NB4 (cell line): ENCODE measurements around the gene PODNL1.

Experiments used
- DNase-seq: peaks from one replicate; pipeline ENCODE4 v3.0.0; 2010; ENCODE audit warnings: low read depth
- H3K4me3 ChIP-seq: one replicate; pipeline ENCODE4 v1.5.1; 2011; ENCODE audit warnings: mild to moderate bottlenecking, low read depth, low read length, moderate library complexity
- MYC ChIP-seq: IDR thresholded peaks from 2 replicates; pipeline ENCODE4 v1.6.1; 2011; ENCODE audit warnings: low read depth, low read length
- POLR2A ChIP-seq: IDR thresholded peaks from 2 replicates; pipeline ENCODE4 v1.6.1; 2011; ENCODE audit warnings: mild to moderate bottlenecking; ENCODE audit not compliant: insufficient read length; ENCODE audit errors: extremely low read depth
- TF ChIP-seq, protein P1 (sequence below): IDR thresholded peaks from 2 replicates; pipeline ENCODE4 v1.6.1; 2011; ENCODE audit warnings: low read depth, low read length
- TF ChIP-seq, protein P2 (sequence below): IDR thresholded peaks from one replicate; pipeline ENCODE4 v1.5.1; 2012; ENCODE audit warnings: low read depth, low read length

Gene PODNL1

DNA sequence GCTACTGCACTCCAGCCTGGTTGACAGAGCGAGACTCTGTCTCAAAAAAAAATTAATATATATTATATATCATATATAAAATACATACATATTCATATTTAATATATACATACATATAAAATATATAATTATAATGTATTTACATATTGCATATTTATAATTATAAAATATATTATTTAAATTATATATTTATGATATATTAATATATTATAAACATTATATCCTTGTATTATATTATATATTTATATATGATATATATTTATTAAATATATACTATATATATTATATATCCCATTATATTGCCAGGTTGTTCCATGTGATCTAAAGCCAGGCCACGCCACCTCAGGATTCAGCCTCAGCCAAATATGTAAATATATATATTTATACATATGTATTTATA lies 42.0 kb downstream of the PODNL1 start:
- DNase-seq: no peak
- H3K4me3 ChIP-seq: no peak overlapping the region
- TF ChIP-seq, protein P1, sequence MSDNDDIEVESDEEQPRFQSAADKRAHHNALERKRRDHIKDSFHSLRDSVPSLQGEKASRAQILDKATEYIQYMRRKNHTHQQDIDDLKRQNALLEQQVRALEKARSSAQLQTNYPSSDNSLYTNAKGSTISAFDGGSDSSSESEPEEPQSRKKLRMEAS: no peak
- TF ChIP-seq POLR2A: no peak
- no peak for TF ChIP-seq MYC
- TF ChIP-seq, protein P2, sequence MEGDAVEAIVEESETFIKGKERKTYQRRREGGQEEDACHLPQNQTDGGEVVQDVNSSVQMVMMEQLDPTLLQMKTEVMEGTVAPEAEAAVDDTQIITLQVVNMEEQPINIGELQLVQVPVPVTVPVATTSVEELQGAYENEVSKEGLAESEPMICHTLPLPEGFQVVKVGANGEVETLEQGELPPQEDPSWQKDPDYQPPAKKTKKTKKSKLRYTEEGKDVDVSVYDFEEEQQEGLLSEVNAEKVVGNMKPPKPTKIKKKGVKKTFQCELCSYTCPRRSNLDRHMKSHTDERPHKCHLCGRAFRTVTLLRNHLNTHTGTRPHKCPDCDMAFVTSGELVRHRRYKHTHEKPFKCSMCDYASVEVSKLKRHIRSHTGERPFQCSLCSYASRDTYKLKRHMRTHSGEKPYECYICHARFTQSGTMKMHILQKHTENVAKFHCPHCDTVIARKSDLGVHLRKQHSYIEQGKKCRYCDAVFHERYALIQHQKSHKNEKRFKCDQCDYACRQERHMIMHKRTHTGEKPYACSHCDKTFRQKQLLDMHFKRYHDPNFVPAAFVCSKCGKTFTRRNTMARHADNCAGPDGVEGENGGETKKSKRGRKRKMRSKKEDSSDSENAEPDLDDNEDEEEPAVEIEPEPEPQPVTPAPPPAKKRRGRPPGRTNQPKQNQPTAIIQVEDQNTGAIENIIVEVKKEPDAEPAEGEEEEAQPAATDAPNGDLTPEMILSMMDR: no peak

DNA sequence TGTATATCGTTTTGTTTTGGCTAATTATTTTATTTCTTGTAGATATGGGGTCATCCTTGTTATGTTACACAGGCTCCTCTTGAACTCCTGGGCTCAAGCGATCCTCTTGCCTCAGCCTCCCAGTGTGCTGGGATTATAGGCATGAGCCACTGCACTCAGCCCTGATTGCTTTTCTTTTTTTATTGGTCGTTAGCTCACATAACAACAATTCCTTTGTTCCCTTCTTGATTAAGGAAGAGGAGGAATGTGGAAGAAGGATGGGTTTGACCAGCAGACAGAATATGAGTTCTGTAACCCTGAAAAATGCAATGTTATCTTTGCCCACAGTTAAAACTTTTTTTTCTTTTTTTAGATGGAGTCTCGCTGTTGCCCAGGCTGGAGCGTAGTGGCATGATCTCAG lies 43.7 kb downstream of the PODNL1 start:
- H3K4me3 ChIP-seq: no peak overlapping the region
- no peak for DNase-seq
- TF ChIP-seq MYC (no peak), POLR2A (no peak)
- TF ChIP-seq, protein P2: no peak
- TF ChIP-seq, protein P1: no peak

DNA sequence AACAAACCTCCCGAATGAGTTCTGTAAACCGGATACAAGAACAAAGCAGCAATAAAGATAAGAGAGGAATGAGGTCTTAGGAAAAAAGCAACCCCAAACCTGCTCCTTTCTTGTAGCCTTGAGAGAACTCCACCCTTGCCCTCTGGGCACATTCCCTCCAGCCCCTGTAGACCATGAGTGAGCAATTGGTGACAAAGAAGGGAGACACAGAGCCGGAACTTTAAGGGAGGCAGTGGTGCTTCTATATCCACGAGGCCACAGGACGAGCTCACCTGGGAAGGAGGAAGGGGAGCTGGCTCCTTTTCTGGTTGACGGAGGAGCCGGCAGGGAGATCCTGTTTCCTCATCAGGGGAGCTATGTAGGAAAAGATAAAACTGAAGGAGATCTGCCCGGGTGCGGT lies 45.3 kb downstream of the PODNL1 start:
- H3K4me3 ChIP-seq: no peak overlapping the region
- TF ChIP-seq MYC (no peak), POLR2A (no peak)
- TF ChIP-seq, protein P1: no peak
- TF ChIP-seq, protein P2: no peak
- no peak for DNase-seq

DNA sequence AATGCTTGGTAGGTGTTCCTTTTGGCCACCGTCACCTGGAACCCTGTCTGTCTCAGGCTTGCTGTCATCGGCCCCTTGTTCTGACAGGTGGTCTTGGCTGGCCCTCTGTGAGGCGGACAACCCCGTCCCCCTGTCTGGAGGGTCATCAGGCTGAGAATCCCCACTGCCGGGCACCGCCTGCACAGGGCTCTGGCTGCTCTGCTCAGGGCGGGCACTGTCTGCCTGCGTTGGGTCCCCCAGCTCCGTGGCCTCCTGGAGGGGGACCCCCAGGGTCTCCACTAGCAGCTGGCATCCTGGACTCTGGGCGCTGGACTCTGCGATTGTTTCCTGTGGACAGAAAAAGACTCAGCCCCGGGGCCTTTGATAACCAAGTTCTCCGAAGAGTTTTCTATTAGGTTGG lies 48.1 kb downstream of the PODNL1 start:
- DNase-seq: no peak
- TF ChIP-seq, protein P1: no peak
- TF ChIP-seq POLR2A: no peak
- TF ChIP-seq, protein P2: no peak
- no peak overlapping the region for H3K4me3 ChIP-seq

DNA sequence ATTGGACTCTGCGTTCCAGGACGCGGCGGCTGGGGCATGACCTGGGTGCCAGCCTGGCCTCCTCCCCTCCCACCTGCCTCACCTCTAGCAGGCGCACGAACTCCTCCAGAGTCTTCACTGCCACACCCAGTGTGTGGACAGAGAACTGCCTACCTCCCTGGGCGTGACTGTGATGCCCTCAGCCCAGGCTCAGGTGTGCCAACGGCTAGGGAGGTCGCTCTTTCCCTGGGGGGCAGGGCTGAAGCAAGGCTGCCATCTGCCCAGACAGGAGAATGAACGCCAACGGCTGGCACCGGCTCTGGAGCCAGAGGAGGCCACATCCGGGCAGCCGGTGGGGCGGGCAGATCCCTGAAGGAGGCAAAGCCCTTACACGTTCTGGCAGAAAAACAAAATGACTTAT lies 49.9 kb downstream of the PODNL1 start:
- TF ChIP-seq POLR2A (no peak), MYC (no peak)
- TF ChIP-seq, protein P2: no peak
- TF ChIP-seq, protein P1: no peak
- no peak for DNase-seq
- H3K4me3 ChIP-seq: no peak overlapping the region

DNA sequence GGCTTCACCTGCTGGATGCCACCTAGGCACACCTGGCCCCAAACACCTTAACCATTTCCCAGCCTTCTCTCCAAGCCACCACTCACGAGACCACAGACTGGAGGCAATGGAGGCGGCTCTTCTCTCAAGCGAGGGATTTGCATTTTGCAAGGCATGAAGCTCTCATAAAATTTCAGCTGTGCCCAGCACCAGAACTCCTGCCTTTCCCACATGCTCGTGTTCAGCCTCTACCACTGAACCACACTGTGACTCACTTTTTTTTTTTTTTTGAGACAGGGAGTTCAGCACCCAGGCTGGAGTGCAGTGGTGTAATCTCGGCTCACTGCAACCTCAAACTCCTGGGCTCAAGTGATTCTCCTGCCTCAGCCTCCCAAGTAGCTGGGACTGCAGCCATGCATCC lies 50.7 kb downstream of the PODNL1 start:
- peak; percentile 88 for DNase-seq
- TF ChIP-seq, protein P2: no peak
- TF ChIP-seq, protein P1: peak; percentile 20; the same call in 1 of the 2 replicates
- TF ChIP-seq MYC: no peak; the same call in 1 of the 2 replicates
- TF ChIP-seq POLR2A: no peak
- H3K4me3 ChIP-seq: no peak overlapping the region
